Measurements from ENCODE around the gene MIPOL1. TPM values are rescaled to one million over a fixed set of nuclear protein-coding genes. Genes with fewer than 3 reads are reported as not detected.

The MIPOL1 gene
- total RNA-seq, 1 donor from 2014 or later, result 8.9 TPM

- no peaks in the 10 kb centered on the region for H3K36me3 ChIP-seq
- H3K9me3 ChIP-seq (replicated peaks), result no peaks in the 10 kb centered on the region
- no peak overlapping the region for H3K4me3 ChIP-seq
- no peak overlapping the region for H3K27ac ChIP-seq (replicated peaks)
- TF ChIP-seq, protein P1, sequence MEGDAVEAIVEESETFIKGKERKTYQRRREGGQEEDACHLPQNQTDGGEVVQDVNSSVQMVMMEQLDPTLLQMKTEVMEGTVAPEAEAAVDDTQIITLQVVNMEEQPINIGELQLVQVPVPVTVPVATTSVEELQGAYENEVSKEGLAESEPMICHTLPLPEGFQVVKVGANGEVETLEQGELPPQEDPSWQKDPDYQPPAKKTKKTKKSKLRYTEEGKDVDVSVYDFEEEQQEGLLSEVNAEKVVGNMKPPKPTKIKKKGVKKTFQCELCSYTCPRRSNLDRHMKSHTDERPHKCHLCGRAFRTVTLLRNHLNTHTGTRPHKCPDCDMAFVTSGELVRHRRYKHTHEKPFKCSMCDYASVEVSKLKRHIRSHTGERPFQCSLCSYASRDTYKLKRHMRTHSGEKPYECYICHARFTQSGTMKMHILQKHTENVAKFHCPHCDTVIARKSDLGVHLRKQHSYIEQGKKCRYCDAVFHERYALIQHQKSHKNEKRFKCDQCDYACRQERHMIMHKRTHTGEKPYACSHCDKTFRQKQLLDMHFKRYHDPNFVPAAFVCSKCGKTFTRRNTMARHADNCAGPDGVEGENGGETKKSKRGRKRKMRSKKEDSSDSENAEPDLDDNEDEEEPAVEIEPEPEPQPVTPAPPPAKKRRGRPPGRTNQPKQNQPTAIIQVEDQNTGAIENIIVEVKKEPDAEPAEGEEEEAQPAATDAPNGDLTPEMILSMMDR (IDR thresholded peaks at IDR 0.05; ENCODE audit: borderline replicate concordance), result no peak
- H3K27me3 ChIP-seq (ENCODE audit: low read depth), result no peaks in the 10 kb centered on the region
- DNase-seq, result no peak
- intact Hi-C loops (cut with micrococcal nuclease), result no loop called here
- H3K4me1 ChIP-seq, result no peaks in the 10 kb centered on the region
These were observed 31.9 kb upstream of the MIPOL1 start for GRCh38 chr14:37165794-37166193.

DNA sequence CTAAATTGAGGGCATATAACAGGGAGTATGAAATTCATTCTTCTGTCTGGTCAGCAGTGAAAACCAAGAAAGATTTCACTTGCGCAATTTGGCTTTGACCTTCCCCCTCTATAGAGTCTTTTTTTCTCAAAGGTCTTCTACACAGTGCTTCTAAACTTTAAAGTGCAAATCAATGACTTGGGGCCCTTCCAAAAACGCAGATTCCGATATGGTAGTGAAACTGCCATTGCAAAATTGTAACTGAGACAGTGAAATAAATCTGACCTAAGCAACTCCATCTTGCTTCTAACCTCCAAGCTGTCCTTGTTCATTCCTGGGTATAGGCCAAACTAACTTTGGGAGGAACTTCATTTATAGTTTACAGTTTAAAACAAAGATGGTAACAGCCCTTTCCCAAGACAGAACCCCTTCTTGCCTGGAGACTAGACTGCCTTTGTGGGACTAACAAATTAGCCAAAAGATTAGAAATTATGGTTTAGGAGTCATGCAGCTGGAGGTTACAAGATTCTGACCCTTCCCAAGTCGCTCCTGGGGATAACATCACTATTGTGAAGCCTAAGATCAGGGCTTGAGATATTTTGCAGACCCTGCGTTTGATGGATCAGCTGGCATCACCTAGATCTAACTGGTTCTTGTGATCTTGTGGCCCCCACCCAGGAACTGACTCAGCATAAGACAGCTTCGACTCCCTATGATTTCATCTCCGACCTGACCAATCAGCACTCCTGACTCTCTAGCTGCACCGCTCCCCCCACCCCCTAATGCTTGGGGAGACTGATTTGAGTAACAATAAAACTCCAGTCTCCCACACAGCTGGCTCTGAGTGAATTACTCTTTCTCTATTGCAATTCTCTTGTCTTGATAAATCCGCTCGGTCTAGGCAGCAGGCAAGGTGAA lies 30.3 kb upstream of the MIPOL1 start:
- H3K9me3 ChIP-seq (replicated peaks), result no peaks in the 10 kb centered on the region
- H3K27ac ChIP-seq (replicated peaks), result no peak overlapping the region
- H3K27me3 ChIP-seq (ENCODE audit: low read depth), result no peaks in the 10 kb centered on the region
- no peak overlapping the region for H3K4me3 ChIP-seq
- peaks cover 8% of the 10 kb centered on the region for H3K4me1 ChIP-seq
- no peak for DNase-seq
- no peaks in the 10 kb centered on the region for H3K36me3 ChIP-seq
- TF ChIP-seq, protein P1 (IDR thresholded peaks at IDR 0.05; ENCODE audit: borderline replicate concordance), result no peak
- intact Hi-C loops (cut with micrococcal nuclease), result no loop called here

DNA sequence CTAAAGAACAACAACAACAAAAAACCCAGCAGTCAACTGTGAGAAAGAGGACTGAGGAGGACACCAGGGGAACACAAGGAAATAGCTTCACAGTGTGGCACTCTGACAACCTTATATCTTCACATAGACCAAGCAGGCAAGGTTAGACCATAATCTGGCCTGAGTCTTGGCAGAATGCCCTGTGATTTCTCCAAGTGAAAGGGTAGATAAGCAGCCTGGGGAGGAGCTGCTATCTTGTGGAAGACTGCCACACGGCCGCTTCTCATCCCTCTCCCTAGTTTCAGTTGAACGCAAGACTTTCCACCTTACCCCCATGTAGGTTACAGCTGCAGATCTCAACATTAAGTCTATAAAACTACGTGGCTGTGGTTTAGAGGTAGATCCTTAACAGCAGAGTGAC lies 29.0 kb upstream of the MIPOL1 start:
- H3K27me3 ChIP-seq (ENCODE audit: low read depth), result no peaks in the 10 kb centered on the region
- H3K4me1 ChIP-seq, result peaks cover 21% of the 10 kb centered on the region
- H3K4me3 ChIP-seq, result no peak overlapping the region
- intact Hi-C loops (cut with micrococcal nuclease), result no loop called here
- H3K9me3 ChIP-seq (replicated peaks), result no peaks in the 10 kb centered on the region
- H3K36me3 ChIP-seq, result no peaks in the 10 kb centered on the region
- no peak overlapping the region for H3K27ac ChIP-seq (replicated peaks)
- DNase-seq, result no peak
- TF ChIP-seq, protein P1 (IDR thresholded peaks at IDR 0.05; ENCODE audit: borderline replicate concordance), result no peak

GRCh38 chr14:37170237-37170636 lies 27.5 kb upstream of the MIPOL1 start:
- TF ChIP-seq, protein P1 (IDR thresholded peaks at IDR 0.05; ENCODE audit: borderline replicate concordance), result no peak
- no peaks in the 10 kb centered on the region for H3K27me3 ChIP-seq (ENCODE audit: low read depth)
- H3K27ac ChIP-seq (replicated peaks), result no peak overlapping the region
- no peaks in the 10 kb centered on the region for H3K36me3 ChIP-seq
- peaks cover 34% of the 10 kb centered on the region for H3K4me1 ChIP-seq
- DNase-seq, result no peak
- H3K4me3 ChIP-seq, result no peak overlapping the region
- intact Hi-C loops (cut with micrococcal nuclease), result no loop called here
- H3K9me3 ChIP-seq (replicated peaks), result no peaks in the 10 kb centered on the region

- no peak for DNase-seq
- H3K36me3 ChIP-seq, result no peaks in the 10 kb centered on the region
- no peak overlapping the region for H3K27ac ChIP-seq (replicated peaks)
- no peaks in the 10 kb centered on the region for H3K27me3 ChIP-seq (ENCODE audit: low read depth)
- no peaks in the 10 kb centered on the region for H3K9me3 ChIP-seq (replicated peaks)
- intact Hi-C loops (cut with micrococcal nuclease), result no loop called here
- TF ChIP-seq, protein P1 (IDR thresholded peaks at IDR 0.05; ENCODE audit: borderline replicate concordance), result no peak
- no peak overlapping the region for H3K4me3 ChIP-seq
- H3K4me1 ChIP-seq, result peaks cover 39% of the 10 kb centered on the region
These were observed 26.7 kb upstream of the MIPOL1 start for GRCh38 chr14:37170993-37171392.
